Retina (tissue), 1 donor: ENCODE results near the gene PEX11A.

Experiments
- DNase-seq: peaks from one replicate; pipeline ENCODE4 v3.0.0-alpha.2; 2016

PEX11A gene

GRCh38 chr15:89674526-89674925, 16.0 kb downstream of the PEX11A start:
- DNase-seq: no peak

- peak; percentile 60 for DNase-seq
Observed at GRCh38 chr15:89673165-89673512, 17.4 kb downstream of the PEX11A start.

GRCh38 chr15:89672221-89673164, 18.1 kb downstream of the PEX11A start:
- DNase-seq: no peak

GRCh38 chr15:89671687-89672086, 18.9 kb downstream of the PEX11A start:
- DNase-seq: no peak

- DNase-seq: no peak
Observed at GRCh38 chr15:89670971-89671560, 19.5 kb downstream of the PEX11A start.

- no peak for DNase-seq
Observed at GRCh38 chr15:89669941-89670340, 20.6 kb downstream of the PEX11A start.

GRCh38 chr15:89669309-89669865, 21.2 kb downstream of the PEX11A start:
- DNase-seq: no peak

GRCh38 chr15:89668171-89668570, 22.4 kb downstream of the PEX11A start:
- no peak for DNase-seq

GRCh38 chr15:89667706-89667960, 22.9 kb downstream of the PEX11A start:
- DNase-seq: no peak

- DNase-seq: no peak
Observed at GRCh38 chr15:89666858-89667705, 23.5 kb downstream of the PEX11A start.

- DNase-seq: no peak
Observed at GRCh38 chr15:89666184-89666857, 24.2 kb downstream of the PEX11A start.

- peak; percentile 77 for DNase-seq
Observed at GRCh38 chr15:89665449-89666181, 24.9 kb downstream of the PEX11A start.

- DNase-seq: no peak
Observed at GRCh38 chr15:89664441-89665350, 25.9 kb downstream of the PEX11A start.

GRCh38 chr15:89662893-89663626, 27.5 kb downstream of the PEX11A start:
- DNase-seq: no peak

- no peak for DNase-seq
Observed at GRCh38 chr15:89660556-89660955, 30.0 kb downstream of the PEX11A start.

GRCh38 chr15:89659295-89659694, 31.3 kb downstream of the PEX11A start:
- DNase-seq: no peak

GRCh38 chr15:89657686-89658200, 32.8 kb downstream of the PEX11A start:
- no peak for DNase-seq

- DNase-seq: no peak
Observed at GRCh38 chr15:89656116-89656815, 34.3 kb downstream of the PEX11A start.
